ENCODE data around the gene HPCAL1. TPM values are rescaled to one million over a fixed set of nuclear protein-coding genes. Genes with fewer than 3 reads are reported as not detected.

HPCAL1 gene
- total and polyA plus RNA-seq, 2 experiments from 2014 or later = 58.9 to 65.4 TPM

DNA sequence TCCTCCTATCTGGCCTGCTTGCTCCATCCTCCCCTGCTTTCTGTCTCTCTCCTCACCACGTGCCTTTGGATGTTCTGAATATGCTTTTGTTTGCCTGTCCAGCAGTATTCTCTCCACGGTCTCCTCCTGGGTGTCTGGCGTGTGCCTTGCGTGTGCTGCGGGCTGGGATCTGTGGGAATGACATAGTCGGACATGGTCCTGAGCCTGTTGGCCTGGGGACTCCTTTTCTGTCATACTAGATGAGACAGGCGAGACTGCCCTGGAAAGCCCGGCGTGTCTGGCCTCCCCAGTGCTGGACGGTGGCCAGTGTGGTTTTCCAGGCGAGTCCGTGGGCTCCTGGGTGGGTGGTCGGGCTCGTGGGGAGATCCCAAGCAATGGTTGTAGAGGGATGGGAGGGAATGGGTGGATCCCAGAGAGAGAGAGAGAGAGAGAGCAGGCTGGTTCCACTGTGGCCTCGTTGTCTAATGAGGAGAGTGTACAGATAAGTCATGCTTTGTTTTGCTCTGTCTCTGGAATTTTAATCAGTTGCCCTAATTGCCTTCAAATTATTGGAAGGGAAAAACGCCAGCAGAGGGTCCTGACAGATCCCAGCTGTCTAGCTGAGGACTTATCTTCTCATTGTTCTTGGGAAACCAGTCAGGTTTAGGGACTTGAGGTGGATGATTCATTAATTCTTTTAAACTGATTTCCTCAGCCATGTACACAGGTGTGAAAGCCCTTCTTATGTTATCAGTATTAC is 58.3 kb downstream of the HPCAL1 start:
- no peak overlapping the region for H3K9ac ChIP-seq
- no peaks in the 10 kb centered on the region for H3K36me3 ChIP-seq (ENCODE audit: low read depth)
- no peaks in the 10 kb centered on the region for H3K4me1 ChIP-seq (ENCODE audit: insufficient read depth)
- no peaks in the 10 kb centered on the region for H3K9me3 ChIP-seq (ENCODE audit: low read depth)
- no peaks in the 10 kb centered on the region for H3F3A ChIP-seq (ENCODE audit: insufficient read depth)
- H3K79me2 ChIP-seq (ENCODE audit: insufficient read depth) = peaks cover 4% of the 10 kb centered on the region
- TF ChIP-seq EZH2phosphoT487 (IDR thresholded peaks at IDR 0.05; ENCODE audit: insufficient read depth, low read depth) (no peak), EZH2 (IDR thresholded peaks at IDR 0.05; ENCODE audit: insufficient read depth, poor library complexity, severe bottlenecking) (no peak)
- H3K4me3 ChIP-seq = no peak overlapping the region
- WGBS, 2 experiments (ENCODE audit: low coverage in 1 of 2, low lambda C conversion rate in 2 of 2, missing lambda C conversion rate in 2 of 2) = 74 to 75% methylated on average over 16 of the region's 16 CpGs
- DNase-seq = no peak
- H2AFZ ChIP-seq = no peak overlapping the region
- no peak overlapping the region for H3K4me2 ChIP-seq (ENCODE audit: unreplicated experiment)
- H3K27ac ChIP-seq = no peak overlapping the region
- no peaks in the 10 kb centered on the region for H4K20me1 ChIP-seq (ENCODE audit: insufficient read depth)
- no peaks in the 10 kb centered on the region for H3K9me2 ChIP-seq (ENCODE audit: insufficient read depth)
- in situ Hi-C loops (cut with MboI) = no loop called here
- H3K27me3 ChIP-seq (replicated peaks; ENCODE audit: insufficient read depth) = no peaks in the 10 kb centered on the region

DNA sequence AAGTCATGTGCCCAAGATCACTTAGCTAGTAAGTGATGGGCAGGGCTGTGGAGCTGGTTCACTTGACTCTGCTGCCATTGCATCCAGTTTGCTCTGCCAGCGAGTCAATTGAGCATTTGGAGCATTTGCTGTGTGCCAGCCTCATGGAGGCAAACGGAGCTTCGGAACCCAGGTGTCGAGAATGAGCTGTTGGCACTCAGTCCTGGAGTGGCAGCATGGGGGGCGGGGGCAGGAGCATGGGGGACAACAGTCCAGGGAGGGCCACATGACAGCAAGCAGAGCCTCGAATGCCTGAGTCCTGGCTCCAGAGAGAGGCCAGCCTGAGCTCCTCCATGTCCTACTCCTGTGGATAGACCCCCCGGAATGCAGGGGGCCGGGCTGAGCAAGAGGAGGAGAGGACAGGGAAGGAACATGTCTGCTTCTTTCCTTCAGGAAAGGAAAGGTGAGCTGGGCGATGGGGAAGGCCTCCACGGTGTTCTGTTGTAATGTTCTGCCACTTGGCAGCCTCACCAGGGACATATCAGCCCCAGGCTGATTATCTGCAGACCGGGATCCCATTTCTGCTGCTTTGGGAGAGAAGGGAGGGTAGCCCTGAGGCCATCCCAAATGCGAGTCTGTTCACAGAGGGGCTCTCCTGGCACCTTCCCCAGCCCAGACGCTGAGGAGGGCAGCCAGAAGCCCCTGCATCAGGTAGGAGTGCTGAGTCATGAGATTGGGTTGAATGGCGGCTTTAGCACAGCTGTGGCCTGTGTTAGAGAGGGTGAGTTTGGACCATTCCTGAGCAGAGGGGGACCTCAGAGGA is 59.6 kb downstream of the HPCAL1 start:
- no peaks in the 10 kb centered on the region; the same call in 1 of the 2 replicates for H3K79me2 ChIP-seq (ENCODE audit: insufficient read depth)
- H3K27ac ChIP-seq = no peak overlapping the region
- in situ Hi-C loops (cut with MboI) = no loop called here
- H3K4me2 ChIP-seq (ENCODE audit: unreplicated experiment) = no peak overlapping the region
- H3K4me3 ChIP-seq = no peak overlapping the region
- H3K9me2 ChIP-seq (ENCODE audit: insufficient read depth) = no peaks in the 10 kb centered on the region
- no peaks in the 10 kb centered on the region for H4K20me1 ChIP-seq (ENCODE audit: insufficient read depth)
- no peaks in the 10 kb centered on the region for H3F3A ChIP-seq (ENCODE audit: insufficient read depth)
- no peak overlapping the region for H2AFZ ChIP-seq
- H3K9ac ChIP-seq = no peak overlapping the region
- no peaks in the 10 kb centered on the region for H3K27me3 ChIP-seq (replicated peaks; ENCODE audit: insufficient read depth)
- no peak for DNase-seq
- no peaks in the 10 kb centered on the region for H3K36me3 ChIP-seq (ENCODE audit: low read depth)
- H3K9me3 ChIP-seq (ENCODE audit: low read depth) = no peaks in the 10 kb centered on the region
- H3K4me1 ChIP-seq (ENCODE audit: insufficient read depth) = no peaks in the 10 kb centered on the region
- WGBS, 2 experiments (ENCODE audit: low coverage in 1 of 2, low lambda C conversion rate in 2 of 2, missing lambda C conversion rate in 2 of 2) = 83 to 89% methylated on average over 14 of the region's 14 CpGs
- no peak for TF ChIP-seq EZH2phosphoT487 (IDR thresholded peaks at IDR 0.05; ENCODE audit: insufficient read depth, low read depth)
- no peak for TF ChIP-seq EZH2 (IDR thresholded peaks at IDR 0.05; ENCODE audit: insufficient read depth, poor library complexity, severe bottlenecking)

DNA sequence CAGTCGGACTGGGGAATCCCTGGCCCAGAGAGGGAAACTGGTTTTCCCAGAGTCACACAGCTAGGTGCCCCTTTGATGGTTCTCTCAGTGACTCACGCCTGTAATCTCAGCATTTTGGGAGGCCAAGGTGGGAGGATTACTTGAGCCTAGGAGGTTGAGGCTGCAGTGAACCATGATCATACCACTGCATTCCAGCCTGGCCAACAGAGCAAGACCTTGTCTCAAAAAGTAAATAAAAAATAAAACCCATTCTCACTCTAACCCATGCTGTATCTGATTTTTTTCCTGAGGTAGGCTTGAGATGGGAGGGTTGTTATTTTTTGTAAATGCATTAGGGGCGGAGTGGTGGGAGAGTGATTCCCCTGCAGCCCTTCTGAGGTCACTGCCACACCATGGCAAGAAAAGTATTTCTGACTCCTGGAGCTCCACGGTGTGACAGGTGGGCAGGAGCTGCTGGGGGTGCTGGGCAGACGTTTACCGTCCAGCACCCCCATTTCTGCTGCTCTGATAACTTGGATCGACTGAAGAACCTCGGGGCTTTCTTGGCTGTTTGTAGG is 60.3 kb downstream of the HPCAL1 start:
- TF ChIP-seq EZH2 (IDR thresholded peaks at IDR 0.05; ENCODE audit: insufficient read depth, poor library complexity, severe bottlenecking) (no peak), EZH2phosphoT487 (IDR thresholded peaks at IDR 0.05; ENCODE audit: insufficient read depth, low read depth) (no peak)
- DNase-seq = no peak
- H2AFZ ChIP-seq = no peak overlapping the region
- H3K9ac ChIP-seq = no peak overlapping the region
- in situ Hi-C loops (cut with MboI) = no loop called here
- H3K4me2 ChIP-seq (ENCODE audit: unreplicated experiment) = no peak overlapping the region
- H4K20me1 ChIP-seq (ENCODE audit: insufficient read depth) = no peaks in the 10 kb centered on the region
- no peaks in the 10 kb centered on the region for H3K27me3 ChIP-seq (replicated peaks; ENCODE audit: insufficient read depth)
- H3F3A ChIP-seq (ENCODE audit: insufficient read depth) = no peaks in the 10 kb centered on the region
- no peaks in the 10 kb centered on the region for H3K9me2 ChIP-seq (ENCODE audit: insufficient read depth)
- no peaks in the 10 kb centered on the region; the same call in 1 of the 2 replicates for H3K79me2 ChIP-seq (ENCODE audit: insufficient read depth)
- H3K4me1 ChIP-seq (ENCODE audit: insufficient read depth) = no peaks in the 10 kb centered on the region
- no peak overlapping the region for H3K4me3 ChIP-seq
- no peaks in the 10 kb centered on the region for H3K9me3 ChIP-seq (ENCODE audit: low read depth)
- no peaks in the 10 kb centered on the region for H3K36me3 ChIP-seq (ENCODE audit: low read depth)
- H3K27ac ChIP-seq = no peak overlapping the region
- WGBS, 2 experiments (ENCODE audit: low coverage in 1 of 2, low lambda C conversion rate in 2 of 2, missing lambda C conversion rate in 2 of 2) = 92 to 93% methylated on average over 8 of the region's 8 CpGs

DNA sequence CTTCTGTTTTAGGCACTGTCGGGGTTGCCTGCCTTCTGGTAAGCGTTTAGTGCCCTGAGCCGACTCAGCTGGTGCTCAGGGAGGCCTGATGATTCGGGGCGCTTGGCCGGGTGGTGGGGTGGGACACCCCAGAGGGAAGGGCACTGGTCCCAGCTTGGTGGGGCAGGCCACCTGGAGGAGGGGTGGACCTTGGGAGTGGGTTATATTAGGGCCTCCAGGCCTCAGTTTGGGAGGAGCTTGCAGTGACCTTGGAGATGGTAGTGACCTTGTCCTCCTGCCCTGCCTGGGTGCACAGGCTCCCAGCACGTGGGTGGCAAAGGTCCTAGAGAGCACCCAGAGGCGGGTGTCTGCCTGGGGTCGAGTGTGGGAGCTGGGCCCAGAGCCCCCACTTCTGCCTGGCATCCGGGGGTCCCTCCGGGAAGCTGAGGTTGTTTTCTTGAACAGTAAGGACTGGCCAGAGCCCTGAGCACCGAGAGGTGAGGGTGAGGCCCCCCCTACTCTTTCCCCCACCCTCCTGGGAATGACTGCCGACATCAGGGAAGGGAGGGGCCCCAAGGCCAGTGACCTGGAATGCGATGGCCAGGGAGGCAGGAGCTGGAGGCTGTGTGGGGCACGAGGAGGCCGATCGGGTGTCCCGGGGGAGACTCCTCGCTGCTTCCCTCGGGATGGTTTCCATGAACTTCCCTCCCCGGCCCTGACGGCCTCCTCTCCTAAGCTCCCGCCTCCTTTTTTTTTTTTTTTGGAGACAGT is 61.3 kb downstream of the HPCAL1 start:
- no peak overlapping the region for H2AFZ ChIP-seq
- no peaks in the 10 kb centered on the region for H3K27me3 ChIP-seq (replicated peaks; ENCODE audit: insufficient read depth)
- no peak for DNase-seq
- H3K9me3 ChIP-seq (ENCODE audit: low read depth) = no peaks in the 10 kb centered on the region
- peaks cover 6% of the 10 kb centered on the region for H3K79me2 ChIP-seq (ENCODE audit: insufficient read depth)
- no peaks in the 10 kb centered on the region for H3K4me1 ChIP-seq (ENCODE audit: insufficient read depth)
- H4K20me1 ChIP-seq (ENCODE audit: insufficient read depth) = no peaks in the 10 kb centered on the region
- H3K9me2 ChIP-seq (ENCODE audit: insufficient read depth) = no peaks in the 10 kb centered on the region
- TF ChIP-seq EZH2phosphoT487 (IDR thresholded peaks at IDR 0.05; ENCODE audit: insufficient read depth, low read depth) (no peak), EZH2 (IDR thresholded peaks at IDR 0.05; ENCODE audit: insufficient read depth, poor library complexity, severe bottlenecking) (no peak)
- no peak overlapping the region for H3K4me3 ChIP-seq
- no peaks in the 10 kb centered on the region for H3F3A ChIP-seq (ENCODE audit: insufficient read depth)
- no peak overlapping the region for H3K4me2 ChIP-seq (ENCODE audit: unreplicated experiment)
- no peaks in the 10 kb centered on the region for H3K36me3 ChIP-seq (ENCODE audit: low read depth)
- no peak overlapping the region for H3K9ac ChIP-seq
- H3K27ac ChIP-seq = no peak overlapping the region
- WGBS, 2 experiments (ENCODE audit: low coverage in 1 of 2, low lambda C conversion rate in 2 of 2, missing lambda C conversion rate in 2 of 2) = 90 to 91% methylated on average over 19 to 22 of the region's 23 CpGs
- in situ Hi-C loops (cut with MboI) = no loop called here
